Measurements from ENCODE around the gene PCLO.
"Not testable (repeated sequence)": the region's sequence is repeated elsewhere in the genome, so short reads cannot be mapped to it uniquely, and the experiment has no call there.

PCLO gene

DNA sequence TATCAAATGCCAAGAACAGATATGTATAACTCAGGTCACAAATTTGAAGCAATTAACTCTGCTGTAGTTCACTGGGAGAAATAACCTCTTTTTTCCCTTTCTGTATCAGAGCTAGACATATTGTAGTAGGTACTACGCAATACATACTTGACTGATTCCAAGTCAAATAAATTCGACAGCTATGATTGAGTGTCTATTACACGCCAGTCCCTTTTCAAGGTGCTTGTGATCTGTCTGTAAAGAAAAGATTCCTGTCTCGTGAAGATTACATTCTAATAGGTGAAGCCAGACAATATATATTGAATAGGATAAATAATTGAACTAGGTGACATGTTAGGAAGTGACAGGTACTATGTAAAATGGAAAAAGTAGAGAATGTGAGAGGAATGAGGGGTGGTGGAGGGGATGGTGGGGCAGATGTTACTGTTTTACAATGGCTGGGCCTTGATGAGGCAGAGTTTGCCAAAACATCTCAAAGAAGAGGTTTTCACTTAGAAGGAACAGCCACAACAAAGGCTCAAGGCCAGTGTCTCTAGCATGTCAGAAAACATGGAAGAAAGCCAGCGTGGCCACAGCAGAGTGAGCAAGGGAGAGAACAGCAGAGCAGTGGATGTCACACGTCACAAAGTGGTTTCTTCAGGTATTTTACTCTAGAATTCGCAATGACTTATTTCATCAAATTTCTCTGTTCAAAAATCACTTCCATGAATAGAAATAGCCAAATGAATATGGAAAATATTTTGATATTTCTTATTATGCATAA lies 436.5 kb downstream of the PCLO start:
- H3K9me3 ChIP-seq (ENCODE audit: control insufficient read depth, low read length), result no peaks in the 10 kb centered on the region
- no peaks in the 10 kb centered on the region for H3K36me3 ChIP-seq (ENCODE audit: control insufficient read depth, insufficient read depth, low read length)
- whole genome bisulfite sequencing, 2 experiments, result 92 to 94% methylated on average over 6 to 7 of the region's 7 CpGs
- no peak overlapping the region for H3K27ac ChIP-seq (ENCODE audit: insufficient read depth, low read depth, low read length, poor library complexity, severe bottlenecking)
- H3K4me3 ChIP-seq (ENCODE audit: insufficient read depth, low read depth, low read length), result no peak overlapping the region
- no peaks in the 10 kb centered on the region for H3K4me1 ChIP-seq (ENCODE audit: control insufficient read depth, insufficient read depth, low read length)
- H3K27me3 ChIP-seq (ENCODE audit: control insufficient read depth, insufficient read depth, low read length, poor library complexity, severe bottlenecking), result no peaks in the 10 kb centered on the region

DNA sequence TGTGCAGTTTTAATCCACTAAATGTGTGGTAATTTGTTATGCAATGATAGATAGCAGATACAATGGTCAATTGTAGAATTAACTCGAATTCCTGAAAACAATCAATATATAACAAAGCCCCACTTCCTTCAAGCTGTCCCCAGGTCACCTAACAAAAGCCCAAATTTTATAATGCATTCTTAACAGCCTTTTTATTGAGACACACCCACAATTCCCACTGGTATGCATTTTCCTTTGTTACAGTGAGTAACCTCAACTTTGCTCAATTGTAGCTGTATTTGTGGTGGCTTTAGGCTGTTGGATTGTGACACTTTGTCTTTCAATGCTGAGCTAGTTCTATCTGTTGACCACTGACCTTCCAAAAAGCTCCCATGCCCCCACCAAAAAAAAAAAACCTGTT lies 439.3 kb downstream of the PCLO start:
- H3K27me3 ChIP-seq (ENCODE audit: control insufficient read depth, insufficient read depth, low read length, poor library complexity, severe bottlenecking), result no peaks in the 10 kb centered on the region
- 67 to 86% methylated on average over 1 of the region's 1 CpG for WGBS, 2 experiments
- H3K36me3 ChIP-seq (ENCODE audit: control insufficient read depth, insufficient read depth, low read length), result no peaks in the 10 kb centered on the region
- no peaks in the 10 kb centered on the region for H3K4me1 ChIP-seq (ENCODE audit: control insufficient read depth, insufficient read depth, low read length)
- H3K9me3 ChIP-seq (ENCODE audit: control insufficient read depth, low read length), result no peaks in the 10 kb centered on the region
- no peak overlapping the region for H3K4me3 ChIP-seq (ENCODE audit: insufficient read depth, low read depth, low read length)
- no peak overlapping the region for H3K27ac ChIP-seq (ENCODE audit: insufficient read depth, low read depth, low read length, poor library complexity, severe bottlenecking)

DNA sequence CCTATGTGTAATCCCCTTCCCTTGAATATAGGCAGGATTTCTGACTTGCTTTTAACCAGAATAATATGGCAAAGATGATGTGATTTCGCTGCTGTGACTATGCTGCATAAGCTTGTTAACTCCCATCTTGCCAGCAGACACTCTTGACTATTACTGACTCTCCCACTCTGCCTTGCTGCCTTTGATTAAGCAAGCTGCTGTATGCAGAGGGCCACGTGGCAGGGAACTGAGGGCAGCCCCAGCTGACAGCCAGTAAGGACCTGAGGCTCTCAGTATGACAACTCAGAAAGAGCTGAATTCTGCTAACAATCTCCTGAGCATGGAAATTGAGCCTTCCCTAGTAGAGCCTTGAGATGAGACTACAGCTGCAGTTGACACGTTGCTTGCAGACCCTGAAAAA lies 439.7 kb downstream of the PCLO start:
- H3K4me1 ChIP-seq (ENCODE audit: control insufficient read depth, insufficient read depth, low read length), result no peaks in the 10 kb centered on the region
- no peaks in the 10 kb centered on the region for H3K27me3 ChIP-seq (ENCODE audit: control insufficient read depth, insufficient read depth, low read length, poor library complexity, severe bottlenecking)
- H3K9me3 ChIP-seq (ENCODE audit: control insufficient read depth, low read length), result no peaks in the 10 kb centered on the region
- no peak overlapping the region for H3K4me3 ChIP-seq (ENCODE audit: insufficient read depth, low read depth, low read length)
- H3K27ac ChIP-seq (ENCODE audit: insufficient read depth, low read depth, low read length, poor library complexity, severe bottlenecking), result no peak overlapping the region
- H3K36me3 ChIP-seq (ENCODE audit: control insufficient read depth, insufficient read depth, low read length), result no peaks in the 10 kb centered on the region
- 61 to 66% methylated on average over 3 of the region's 3 CpGs for WGBS, 2 experiments

- Histone ChIP-seq H3K36me3 (ENCODE audit: control insufficient read depth, insufficient read depth, low read length) (no peaks in the 10 kb centered on the region), H3K9me3 (ENCODE audit: control insufficient read depth, low read length) (no peaks in the 10 kb centered on the region), H3K4me1 (ENCODE audit: control insufficient read depth, insufficient read depth, low read length) (no peaks in the 10 kb centered on the region), H3K4me3 (ENCODE audit: insufficient read depth, low read depth, low read length) (no peak overlapping the region), H3K27me3 (ENCODE audit: control insufficient read depth, insufficient read depth, low read length, poor library complexity, severe bottlenecking) (no peaks in the 10 kb centered on the region), H3K27ac (ENCODE audit: insufficient read depth, low read depth, low read length, poor library complexity, severe bottlenecking) (no peak overlapping the region)
- 92 to 97% methylated on average over 2 of the region's 2 CpGs for WGBS, 2 experiments
Measured at GRCh38 chr7:82715344-82715743, 447.3 kb downstream of the PCLO start.

GRCh38 chr7:82714883-82715282 lies 447.8 kb downstream of the PCLO start:
- no peak overlapping the region for H3K27ac ChIP-seq (ENCODE audit: insufficient read depth, low read depth, low read length, poor library complexity, severe bottlenecking)
- 89 to 98% methylated on average over 2 of the region's 2 CpGs for WGBS, 2 experiments

DNA sequence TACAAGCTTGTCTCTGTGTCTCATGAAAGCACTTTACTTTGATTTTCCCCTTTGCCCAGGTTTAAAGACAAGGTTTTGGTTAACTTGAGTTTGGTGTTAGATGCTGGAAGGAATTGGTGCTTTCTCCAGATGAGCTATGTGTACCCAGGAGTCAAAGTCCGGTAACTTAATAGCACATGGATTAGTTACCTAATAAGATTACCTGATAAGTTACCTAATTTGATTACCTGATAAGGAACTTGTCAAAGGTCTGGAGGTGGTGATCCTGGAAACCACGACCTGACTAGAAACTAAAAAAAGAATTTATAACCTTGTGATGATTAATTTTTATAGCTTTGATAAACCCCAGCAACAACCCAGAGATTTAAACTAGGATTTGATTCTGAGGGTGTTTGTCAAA lies 449.2 kb downstream of the PCLO start:
- Histone ChIP-seq H3K4me1 (ENCODE audit: control insufficient read depth, insufficient read depth, low read length) (no peaks in the 10 kb centered on the region), H3K9me3 (ENCODE audit: control insufficient read depth, low read length) (no peaks in the 10 kb centered on the region), H3K27ac (ENCODE audit: insufficient read depth, low read depth, low read length, poor library complexity, severe bottlenecking) (no peak overlapping the region), H3K27me3 (ENCODE audit: control insufficient read depth, insufficient read depth, low read length, poor library complexity, severe bottlenecking) (no peaks in the 10 kb centered on the region), H3K36me3 (ENCODE audit: control insufficient read depth, insufficient read depth, low read length) (no peaks in the 10 kb centered on the region), H3K4me3 (ENCODE audit: insufficient read depth, low read depth, low read length) (no peak overlapping the region)
- WGBS, 2 experiments, result 92% methylated on average over 2 of the region's 2 CpGs; no CpG with 5 or more reads in 1 of the 2 experiments

More at GRCh38 chr7:82714883-82715282, 447.8 kb downstream of the PCLO start:
- H3K27me3 ChIP-seq (ENCODE audit: control insufficient read depth, insufficient read depth, low read length, poor library complexity, severe bottlenecking), result no peaks in the 10 kb centered on the region
- no peaks in the 10 kb centered on the region for H3K4me1 ChIP-seq (ENCODE audit: control insufficient read depth, insufficient read depth, low read length)
- no peaks in the 10 kb centered on the region for H3K36me3 ChIP-seq (ENCODE audit: control insufficient read depth, insufficient read depth, low read length)
- no peak overlapping the region for H3K4me3 ChIP-seq (ENCODE audit: insufficient read depth, low read depth, low read length)
- no peaks in the 10 kb centered on the region for H3K9me3 ChIP-seq (ENCODE audit: control insufficient read depth, low read length)

- H3K27me3 ChIP-seq (ENCODE audit: control insufficient read depth, insufficient read depth, low read length, poor library complexity, severe bottlenecking); H3K4me3 ChIP-seq (ENCODE audit: insufficient read depth, low read depth, low read length); H3K36me3 ChIP-seq (ENCODE audit: control insufficient read depth, insufficient read depth, low read length); H3K4me1 ChIP-seq (ENCODE audit: control insufficient read depth, insufficient read depth, low read length); H3K9me3 ChIP-seq (ENCODE audit: control insufficient read depth, low read length); H3K27ac ChIP-seq (ENCODE audit: insufficient read depth, low read depth, low read length, poor library complexity, severe bottlenecking): not testable (repeated sequence)
- WGBS, 2 experiments, result 75 to 100% methylated on average over 1 of the region's 1 CpG
Measured at GRCh38 chr7:82706344-82706743, 456.3 kb downstream of the PCLO start.

DNA sequence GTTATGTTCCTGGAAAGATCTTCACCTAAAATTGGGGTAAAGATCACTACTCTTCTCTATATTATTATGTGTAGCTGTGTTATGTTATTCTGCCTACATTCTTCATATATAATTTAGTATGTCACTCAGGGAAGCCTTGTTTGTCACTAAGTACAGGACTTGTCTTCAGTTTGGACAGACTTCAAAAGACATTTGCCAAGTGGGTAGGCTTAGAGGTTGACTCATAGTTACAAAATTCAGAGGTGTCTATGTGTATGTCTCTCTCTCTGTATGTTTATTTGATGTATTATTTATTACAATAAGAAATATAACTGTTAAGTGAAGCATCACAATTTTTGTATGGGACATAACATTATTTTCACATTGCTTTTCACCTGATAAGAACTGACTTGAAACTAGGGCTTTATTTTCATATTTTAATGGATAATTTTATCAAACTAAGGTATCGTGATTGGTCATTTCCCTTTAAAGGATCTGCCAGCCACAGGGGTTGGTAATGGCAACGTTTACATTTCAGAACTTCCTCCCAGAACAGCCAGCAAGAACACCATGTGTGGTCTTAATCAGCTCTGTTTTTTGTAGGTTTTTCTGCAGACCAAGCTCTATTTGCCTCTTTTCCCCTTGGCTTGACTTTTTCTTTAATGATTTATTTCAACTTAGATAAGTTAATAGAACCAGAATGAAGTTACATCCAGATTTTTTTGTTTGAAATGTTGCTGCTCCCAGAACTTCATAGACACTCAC lies 457.0 kb downstream of the PCLO start:
- Histone ChIP-seq H3K36me3 (ENCODE audit: control insufficient read depth, insufficient read depth, low read length) (no peaks in the 10 kb centered on the region), H3K27me3 (ENCODE audit: control insufficient read depth, insufficient read depth, low read length, poor library complexity, severe bottlenecking) (no peaks in the 10 kb centered on the region), H3K27ac (ENCODE audit: insufficient read depth, low read depth, low read length, poor library complexity, severe bottlenecking) (no peak overlapping the region), H3K4me1 (ENCODE audit: control insufficient read depth, insufficient read depth, low read length) (no peaks in the 10 kb centered on the region), H3K4me3 (ENCODE audit: insufficient read depth, low read depth, low read length) (no peak overlapping the region), H3K9me3 (ENCODE audit: control insufficient read depth, low read length) (no peaks in the 10 kb centered on the region)
- 50 to 51% methylated on average over 2 of the region's 2 CpGs for WGBS, 2 experiments

DNA sequence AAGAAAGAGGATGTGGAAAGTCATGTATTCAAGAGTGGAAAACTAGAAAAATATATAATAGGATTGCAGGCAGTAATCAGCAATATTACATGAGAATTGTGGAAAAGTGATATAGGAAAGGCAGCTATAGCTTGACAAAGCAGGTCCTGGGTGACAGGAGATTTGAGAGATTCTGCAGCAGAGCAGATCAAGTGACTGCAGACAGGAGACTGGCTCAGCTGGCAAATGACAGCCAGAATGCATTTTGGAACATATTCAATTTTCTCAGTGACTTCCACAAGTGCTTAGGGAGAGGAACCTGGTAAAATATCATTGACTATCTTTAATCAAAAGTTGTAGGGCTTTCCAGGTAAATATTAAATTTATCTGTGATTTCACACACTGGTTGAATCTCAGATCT lies 458.6 kb downstream of the PCLO start:
- H3K4me1 ChIP-seq (ENCODE audit: control insufficient read depth, insufficient read depth, low read length), result no peaks in the 10 kb centered on the region

More for the DNA sequence above, 458.6 kb downstream of the PCLO start:
- Histone ChIP-seq H3K27me3 (ENCODE audit: control insufficient read depth, insufficient read depth, low read length, poor library complexity, severe bottlenecking) (no peaks in the 10 kb centered on the region), H3K36me3 (ENCODE audit: control insufficient read depth, insufficient read depth, low read length) (no peaks in the 10 kb centered on the region), H3K4me3 (ENCODE audit: insufficient read depth, low read depth, low read length) (no peak overlapping the region), H3K9me3 (ENCODE audit: control insufficient read depth, low read length) (no peaks in the 10 kb centered on the region), H3K27ac (ENCODE audit: insufficient read depth, low read depth, low read length, poor library complexity, severe bottlenecking) (no peak overlapping the region)
